Stimulated activated naive CD8-positive, alpha-beta T cell treated with anti-CD3 and anti-CD28 coated beads, Interleukin-15, amount 100 ng/mL, for 72 hours (primary cell): ENCODE data around the gene SPR.
A peak's percentile ranks its signal among the peaks of the same experiment; 100 is the strongest.

Experiments
- ATAC-seq: fragments of 150-1000 bp; cut with Tn5 transposase; 2 replicates; pipeline ENCODE4 v1.10.0; 2021; ENCODE audit warnings: mild to moderate bottlenecking, moderate library complexity
- DNase-seq, 2 donors: peaks; one replicate each; pipeline ENCODE4 v3.0.0; 2021 to 2022
- H3K27ac Mint-ChIP-seq, 2 donors: one replicate each; pipeline ENCODE4 v1.8.0; 2022; ENCODE audit warnings: mild to moderate bottlenecking in 2 of 2, mixed read lengths in 2 of 2, moderate library complexity in 2 of 2
- H3K27me3 Mint-ChIP-seq: one replicate; pipeline ENCODE4 v1.8.0; 2022; ENCODE audit warnings: mixed read lengths
- H3K4me1 Mint-ChIP-seq: one replicate; pipeline ENCODE4 v1.8.0; 2022; ENCODE audit warnings: mild to moderate bottlenecking, mixed read lengths
- H3K4me3 Mint-ChIP-seq, 2 donors: one replicate each; pipeline ENCODE4 v1.8.0; 2022; ENCODE audit warnings: mild to moderate bottlenecking in 2 of 2, mixed read lengths in 2 of 2, moderate library complexity in 1 of 2
- H3K9me3 Mint-ChIP-seq, 2 donors: one replicate each; pipeline ENCODE4 v1.8.0; 2022; ENCODE audit warnings: mixed read lengths in 2 of 2

SPR gene

GRCh38 chr2:72917877-72918553 is 30.8 kb downstream of the SPR start:
- Mint-ChIP-seq H3K4me1 (peaks cover 53% of the 10 kb centered on the region), H3K27ac (no peak overlapping the region), H3K9me3 (no peaks in the 10 kb centered on the region), H3K4me3 (peak overlapping the region; percentile 40 to 81), H3K27me3 (peaks cover 93% of the 10 kb centered on the region)
- DNase-seq (peak in 1 of 2 donors; percentile 27), ATAC-seq (no peak)

GRCh38 chr2:72919414-72920317 is 32.5 kb downstream of the SPR start:
- Mint-ChIP-seq H3K27me3 (peaks cover 93% of the 10 kb centered on the region), H3K9me3 (no peaks in the 10 kb centered on the region), H3K4me1 (peaks cover 58% of the 10 kb centered on the region), H3K4me3 (peak overlapping the region; percentile 76), H3K27ac (no peak overlapping the region)
- DNase-seq (no peak), ATAC-seq (no peak)

GRCh38 chr2:72920318-72921087 is 33.3 kb downstream of the SPR start:
- no peak overlapping the region for H3K27ac Mint-ChIP-seq
- ATAC-seq, result peak; percentile 30
- H3K4me3 Mint-ChIP-seq, result peak overlapping the region; percentile 76
- peaks cover 93% of the 10 kb centered on the region for H3K27me3 Mint-ChIP-seq
- peaks cover 57% of the 10 kb centered on the region for H3K4me1 Mint-ChIP-seq
- DNase-seq, result peak; percentile 52 to 58
- H3K9me3 Mint-ChIP-seq, result no peaks in the 10 kb centered on the region

- ATAC-seq (no peak), DNase-seq (no peak)
- Mint-ChIP-seq H3K9me3 (no peaks in the 10 kb centered on the region), H3K27me3 (peaks cover 89% of the 10 kb centered on the region), H3K4me1 (peaks cover 54% of the 10 kb centered on the region), H3K4me3 (no peak overlapping the region), H3K27ac (no peak overlapping the region)
These were observed 34.1 kb downstream of the SPR start for GRCh38 chr2:72921088-72921851.

GRCh38 chr2:72921853-72922252 is 34.6 kb downstream of the SPR start:
- no peak for DNase-seq
- H3K4me3 Mint-ChIP-seq, result no peak overlapping the region
- H3K9me3 Mint-ChIP-seq, result no peaks in the 10 kb centered on the region
- H3K4me1 Mint-ChIP-seq, result peaks cover 48% of the 10 kb centered on the region
- ATAC-seq, result no peak
- peaks cover 84% of the 10 kb centered on the region for H3K27me3 Mint-ChIP-seq
- H3K27ac Mint-ChIP-seq, result peak overlapping the region in 1 of 2 donors; percentile 61

- H3K4me3 Mint-ChIP-seq, result peak overlapping the region in 1 of 2 donors; percentile 63
- H3K4me1 Mint-ChIP-seq, result peaks cover 38% of the 10 kb centered on the region
- peaks cover 70% of the 10 kb centered on the region for H3K27me3 Mint-ChIP-seq
- no peaks in the 10 kb centered on the region for H3K9me3 Mint-ChIP-seq
- peak overlapping the region in 1 of 2 donors; percentile 42 for H3K27ac Mint-ChIP-seq
- ATAC-seq (peak; percentile 42), DNase-seq (no peak)
These were observed 36.7 kb downstream of the SPR start for GRCh38 chr2:72923833-72924352.

GRCh38 chr2:72924353-72925240 is 37.4 kb downstream of the SPR start:
- H3K9me3 Mint-ChIP-seq, result no peaks in the 10 kb centered on the region
- DNase-seq (peak; percentile 32 to 39), ATAC-seq (no peak)
- H3K4me3 Mint-ChIP-seq, result peak overlapping the region in 1 of 2 donors; percentile 63
- H3K4me1 Mint-ChIP-seq, result peaks cover 34% of the 10 kb centered on the region
- peaks cover 63% of the 10 kb centered on the region for H3K27me3 Mint-ChIP-seq
- H3K27ac Mint-ChIP-seq, result no peak overlapping the region

- peaks cover 54% of the 10 kb centered on the region for H3K27me3 Mint-ChIP-seq
- H3K4me3 Mint-ChIP-seq, result no peak overlapping the region
- DNase-seq (no peak), ATAC-seq (no peak)
- H3K27ac Mint-ChIP-seq, result no peak overlapping the region
- H3K9me3 Mint-ChIP-seq, result no peaks in the 10 kb centered on the region
- H3K4me1 Mint-ChIP-seq, result peaks cover 25% of the 10 kb centered on the region
These were observed 38.2 kb downstream of the SPR start for GRCh38 chr2:72925328-72925943.

- Mint-ChIP-seq H3K4me3 (no peak overlapping the region), H3K27ac (no peak overlapping the region), H3K9me3 (no peaks in the 10 kb centered on the region), H3K27me3 (peaks cover 45% of the 10 kb centered on the region), H3K4me1 (peaks cover 21% of the 10 kb centered on the region)
- DNase-seq (no peak), ATAC-seq (no peak)
These were observed 39.2 kb downstream of the SPR start for GRCh38 chr2:72926368-72926767.

GRCh38 chr2:72926811-72927465 is 39.7 kb downstream of the SPR start:
- H3K9me3 Mint-ChIP-seq, result no peaks in the 10 kb centered on the region
- peaks cover 21% of the 10 kb centered on the region for H3K4me1 Mint-ChIP-seq
- H3K4me3 Mint-ChIP-seq, result no peak overlapping the region
- ATAC-seq, result no peak
- H3K27me3 Mint-ChIP-seq, result peaks cover 39% of the 10 kb centered on the region
- no peak overlapping the region for H3K27ac Mint-ChIP-seq
- DNase-seq, result no peak

GRCh38 chr2:72927619-72928550 is 40.7 kb downstream of the SPR start:
- ATAC-seq (no peak), DNase-seq (no peak)
- H3K27me3 Mint-ChIP-seq, result peaks cover 30% of the 10 kb centered on the region
- H3K27ac Mint-ChIP-seq, result no peak overlapping the region
- no peaks in the 10 kb centered on the region for H3K9me3 Mint-ChIP-seq
- H3K4me3 Mint-ChIP-seq, result no peak overlapping the region
- peaks cover 21% of the 10 kb centered on the region for H3K4me1 Mint-ChIP-seq

GRCh38 chr2:72929010-72929409 is 41.8 kb downstream of the SPR start:
- ATAC-seq, result no peak
- Mint-ChIP-seq H3K4me1 (peaks cover 13% of the 10 kb centered on the region), H3K27ac (no peak overlapping the region)

More at GRCh38 chr2:72929010-72929409, 41.8 kb downstream of the SPR start:
- no peak for DNase-seq
- no peak overlapping the region for H3K4me3 Mint-ChIP-seq
- H3K9me3 Mint-ChIP-seq, result no peaks in the 10 kb centered on the region
- peaks cover 19% of the 10 kb centered on the region for H3K27me3 Mint-ChIP-seq
